ENCODE results near the gene C10orf90. TPM values are rescaled to one million over a fixed set of nuclear protein-coding genes. Genes with fewer than 3 reads are reported as not detected.

Gene C10orf90
- total RNA-seq, 1 experiment from 2014 or later: 0.18 TPM

DNA sequence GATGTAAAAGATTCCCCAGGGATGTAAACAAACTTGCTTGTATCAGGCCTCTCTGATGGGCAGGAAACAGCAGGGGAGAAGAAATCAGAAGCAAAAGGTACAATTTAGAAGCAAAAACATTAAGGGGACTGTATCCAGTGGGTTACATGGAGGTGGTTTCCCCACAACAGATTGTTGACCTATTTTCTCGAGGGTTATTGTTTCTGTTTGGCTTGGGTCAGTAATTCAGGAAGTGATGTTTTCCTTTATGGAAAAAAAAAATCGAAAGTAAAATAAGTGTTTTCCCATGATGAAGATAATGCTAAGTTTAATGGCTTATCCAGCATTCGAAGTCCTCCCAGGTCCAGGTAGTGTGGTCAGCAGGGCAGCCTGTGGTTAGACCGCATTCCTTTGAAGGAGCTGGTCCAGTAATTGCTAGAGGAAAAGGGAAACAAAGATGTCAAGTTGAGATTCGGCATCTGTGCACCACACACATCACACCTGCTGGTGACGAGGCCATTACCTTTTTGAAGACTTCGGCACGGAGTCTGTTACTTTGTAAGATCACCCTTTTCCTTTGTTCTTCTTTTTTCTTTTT, 244.9 kb downstream of the C10orf90 start:
- H4K20me1 ChIP-seq (ENCODE audit: low read length): no peaks in the 10 kb centered on the region
- DNase-seq: peak; percentile 12
- intact Hi-C loops (cut with micrococcal nuclease): no loop called here
- ChIA-PET POLR2A (ENCODE audit: unreplicated experiment) (no interaction called here), CTCF (no interaction called here)
- no peaks in the 10 kb centered on the region; the same call in 1 of the 2 replicates for H3K36me3 ChIP-seq (ENCODE audit: low read depth, low read length)
- TF ChIP-seq EZH2phosphoT487 (IDR thresholded peaks at IDR 0.05; ENCODE audit: borderline replicate concordance, low read length) (no peak), EZH2 (IDR thresholded peaks at IDR 0.05; ENCODE audit: low read length, unreplicated experiment) (no peak)
- TF ChIP-seq, protein P1, sequence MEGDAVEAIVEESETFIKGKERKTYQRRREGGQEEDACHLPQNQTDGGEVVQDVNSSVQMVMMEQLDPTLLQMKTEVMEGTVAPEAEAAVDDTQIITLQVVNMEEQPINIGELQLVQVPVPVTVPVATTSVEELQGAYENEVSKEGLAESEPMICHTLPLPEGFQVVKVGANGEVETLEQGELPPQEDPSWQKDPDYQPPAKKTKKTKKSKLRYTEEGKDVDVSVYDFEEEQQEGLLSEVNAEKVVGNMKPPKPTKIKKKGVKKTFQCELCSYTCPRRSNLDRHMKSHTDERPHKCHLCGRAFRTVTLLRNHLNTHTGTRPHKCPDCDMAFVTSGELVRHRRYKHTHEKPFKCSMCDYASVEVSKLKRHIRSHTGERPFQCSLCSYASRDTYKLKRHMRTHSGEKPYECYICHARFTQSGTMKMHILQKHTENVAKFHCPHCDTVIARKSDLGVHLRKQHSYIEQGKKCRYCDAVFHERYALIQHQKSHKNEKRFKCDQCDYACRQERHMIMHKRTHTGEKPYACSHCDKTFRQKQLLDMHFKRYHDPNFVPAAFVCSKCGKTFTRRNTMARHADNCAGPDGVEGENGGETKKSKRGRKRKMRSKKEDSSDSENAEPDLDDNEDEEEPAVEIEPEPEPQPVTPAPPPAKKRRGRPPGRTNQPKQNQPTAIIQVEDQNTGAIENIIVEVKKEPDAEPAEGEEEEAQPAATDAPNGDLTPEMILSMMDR (conservative IDR thresholded peaks at IDR 0.05; ENCODE audit: low read depth, low read length): no peak
- no peaks in the 10 kb centered on the region for H3F3A ChIP-seq (ENCODE audit: low read length, unreplicated experiment)
- no peak overlapping the region for H3K4me3 ChIP-seq (ENCODE audit: low read length)
- no peak overlapping the region for H2AFZ ChIP-seq (ENCODE audit: low read length)
- no peaks in the 10 kb centered on the region for H3K9me3 ChIP-seq (ENCODE audit: low read length)
- no peak overlapping the region for H3K9ac ChIP-seq (ENCODE audit: low read length)
- H3K4me1 ChIP-seq (ENCODE audit: insufficient read depth, low read length): peaks cover 10% of the 10 kb centered on the region
- no peak overlapping the region for H3K27ac ChIP-seq (ENCODE audit: low read length)
- no peaks in the 10 kb centered on the region for H3K27me3 ChIP-seq (ENCODE audit: low read length)
- no peak overlapping the region for H3K4me2 ChIP-seq (ENCODE audit: low read length)
- no TSS peak for BruUV-seq (replicated peaks)
- H3K9me2 ChIP-seq (replicated peaks; ENCODE audit: low read length): no peaks in the 10 kb centered on the region
- no peak for ATAC-seq
- H3K79me2 ChIP-seq (ENCODE audit: low read length): no peaks in the 10 kb centered on the region

DNA sequence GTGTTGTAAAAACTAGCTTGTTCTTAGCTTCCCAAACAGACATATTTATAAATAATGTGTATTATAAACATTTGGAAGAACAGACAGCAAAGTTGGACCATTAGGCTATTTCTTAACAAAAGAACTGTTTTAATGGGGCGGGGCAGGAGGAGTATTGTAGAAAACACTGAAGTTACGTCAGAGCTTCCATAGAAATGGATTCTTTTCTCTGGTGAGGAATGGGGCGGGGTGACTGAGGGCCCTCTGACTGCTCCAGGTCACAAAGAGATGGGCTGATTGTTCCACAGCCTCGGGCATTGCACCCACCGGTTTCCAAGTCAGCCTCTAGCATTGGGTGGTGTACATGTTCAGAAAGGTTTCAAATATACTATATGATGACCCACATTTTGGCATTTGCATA, 245.5 kb downstream of the C10orf90 start:
- no peak overlapping the region for H3K9ac ChIP-seq (ENCODE audit: low read length)

More for the DNA sequence above, 245.5 kb downstream of the C10orf90 start:
- no peaks in the 10 kb centered on the region for H3K9me3 ChIP-seq (ENCODE audit: low read length)
- H3K27ac ChIP-seq (ENCODE audit: low read length): no peak overlapping the region
- POLR2A ChIA-PET (ENCODE audit: unreplicated experiment): no interaction called here
- no peak overlapping the region for H3K4me3 ChIP-seq (ENCODE audit: low read length)
- H3K4me1 ChIP-seq (ENCODE audit: insufficient read depth, low read length): peaks cover 10% of the 10 kb centered on the region
- DNase-seq (no peak), ATAC-seq (no peak)
- no peaks in the 10 kb centered on the region for H3K27me3 ChIP-seq (ENCODE audit: low read length)
- no peaks in the 10 kb centered on the region for H3F3A ChIP-seq (ENCODE audit: low read length, unreplicated experiment)
- no peak overlapping the region for H2AFZ ChIP-seq (ENCODE audit: low read length)
- intact Hi-C loops (cut with micrococcal nuclease): no loop called here
- no TSS peak for BruUV-seq (replicated peaks)
- H4K20me1 ChIP-seq (ENCODE audit: low read length): no peaks in the 10 kb centered on the region
- TF ChIP-seq, protein P1 (conservative IDR thresholded peaks at IDR 0.05; ENCODE audit: low read depth, low read length): no peak
- no peak for TF ChIP-seq EZH2 (IDR thresholded peaks at IDR 0.05; ENCODE audit: low read length, unreplicated experiment)
- H3K36me3 ChIP-seq (ENCODE audit: low read depth, low read length): no peaks in the 10 kb centered on the region; the same call in 1 of the 2 replicates
- no peak overlapping the region for H3K4me2 ChIP-seq (ENCODE audit: low read length)
- no peaks in the 10 kb centered on the region for H3K79me2 ChIP-seq (ENCODE audit: low read length)
- CTCF ChIA-PET: no interaction called here
- H3K9me2 ChIP-seq (replicated peaks; ENCODE audit: low read length): no peaks in the 10 kb centered on the region
